Transverse colon (tissue), 3 donors: Measurements from ENCODE around the gene PDE4D.

Experiments
- POLR2A ChIP-seq: fragments of 450-650 bp; IDR thresholded peaks from one replicate; pipeline ENCODE4 v1.6.1; 2016; ENCODE audit warnings: antibody characterized with exemption, mild to moderate bottlenecking, moderate library complexity
- POLR2AphosphoS5 ChIP-seq, 3 donors: sonication (generic); formaldehyde crosslinking; IDR thresholded peaks; one replicate each; pipeline ENCODE4 v1.6.1; 2016; ENCODE audit warnings: antibody characterized with exemption in 3 of 3

DNA sequence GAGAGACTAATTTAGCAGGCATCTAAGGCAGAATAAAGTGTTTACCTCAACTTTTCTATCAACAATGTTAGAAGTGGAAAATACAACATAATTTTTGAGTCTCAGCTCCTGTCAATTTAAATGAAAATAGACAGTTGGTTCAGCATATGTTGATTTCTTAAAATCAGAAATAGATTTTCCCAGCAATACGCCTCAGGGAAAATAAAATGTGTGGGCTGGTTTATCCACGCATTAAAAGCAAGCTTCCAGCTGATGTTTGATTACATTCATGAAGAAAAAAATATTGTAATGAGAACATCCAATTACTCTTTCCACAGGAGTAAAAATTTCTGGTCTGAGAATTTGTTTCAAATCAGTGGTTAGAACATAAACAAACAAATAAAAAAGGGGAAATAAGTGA lies 166.3 kb downstream of the PDE4D start:
- no peak for TF ChIP-seq POLR2AphosphoS5 (IDR thresholded peaks at IDR 0.05)
- TF ChIP-seq POLR2A = no peak
